HG03342 (cell line): ENCODE measurements around the gene CDHR1.

ENCODE experiments used
- ATAC-seq: cut with Tn5 transposase; IDR thresholded peaks from one replicate; pipeline ENCODE4 v1.9.1; 2021; ENCODE audit warnings: mild to moderate bottlenecking, moderate library complexity; ENCODE audit not compliant: unreplicated experiment

CDHR1 gene

DNA sequence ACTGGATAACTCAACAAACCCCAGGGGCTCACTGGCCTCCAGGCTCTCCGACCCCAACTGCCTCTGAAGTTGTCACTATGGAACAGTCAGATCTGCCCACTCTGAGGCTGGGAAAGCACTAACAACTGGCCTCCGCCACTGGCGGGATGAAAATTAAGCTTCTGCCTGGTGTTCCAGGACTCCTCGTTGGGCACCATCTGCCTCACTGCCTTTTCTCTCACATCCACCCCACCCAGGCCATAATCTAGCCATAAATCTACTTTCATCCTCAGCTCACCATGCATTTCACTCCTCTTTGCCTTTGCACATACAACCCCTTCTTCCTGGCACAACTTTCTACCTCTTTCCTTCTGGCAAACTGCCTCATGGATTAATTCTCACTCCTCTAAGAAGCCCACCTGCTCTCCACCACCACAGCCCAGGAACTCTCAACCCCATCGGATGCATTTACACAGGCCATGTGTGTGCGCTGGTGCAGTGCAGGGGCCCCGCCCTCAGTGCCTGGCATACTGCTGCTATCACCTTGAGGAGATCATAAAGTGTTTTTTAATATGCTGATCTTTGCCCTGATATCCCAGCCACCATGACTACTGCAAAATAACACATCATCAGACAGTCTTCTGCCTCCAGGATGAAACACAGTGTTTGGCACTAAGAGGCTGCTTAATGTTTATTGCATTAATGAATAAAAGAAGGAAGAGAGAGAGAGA is 4.0 kb downstream of the CDHR1 start:
- no peak for ATAC-seq

- no peak for ATAC-seq
Measured at GRCh38 chr10:84200537-84201243, 6.4 kb downstream of the CDHR1 start.

DNA sequence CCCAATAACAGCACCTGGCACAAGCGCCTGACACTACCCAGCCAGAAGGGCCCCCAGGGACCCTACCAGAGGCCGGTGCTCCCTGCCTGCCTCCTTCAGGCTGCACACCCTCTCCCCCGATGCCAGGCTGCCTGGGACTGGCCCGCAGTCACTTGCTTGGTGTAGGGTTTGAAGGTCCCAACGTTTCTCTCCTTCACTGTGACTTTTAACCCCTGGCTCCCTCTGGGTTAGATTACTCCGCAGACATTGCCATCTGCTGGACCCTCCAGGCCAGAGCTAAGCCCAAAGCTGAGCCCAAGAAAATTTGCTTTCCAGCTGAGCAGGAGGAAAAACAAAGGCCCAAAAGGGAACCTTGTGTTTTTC is 6.9 kb downstream of the CDHR1 start:
- no peak for ATAC-seq

- ATAC-seq, result no peak
Measured at GRCh38 chr10:84201682-84202081, 7.3 kb downstream of the CDHR1 start.

DNA sequence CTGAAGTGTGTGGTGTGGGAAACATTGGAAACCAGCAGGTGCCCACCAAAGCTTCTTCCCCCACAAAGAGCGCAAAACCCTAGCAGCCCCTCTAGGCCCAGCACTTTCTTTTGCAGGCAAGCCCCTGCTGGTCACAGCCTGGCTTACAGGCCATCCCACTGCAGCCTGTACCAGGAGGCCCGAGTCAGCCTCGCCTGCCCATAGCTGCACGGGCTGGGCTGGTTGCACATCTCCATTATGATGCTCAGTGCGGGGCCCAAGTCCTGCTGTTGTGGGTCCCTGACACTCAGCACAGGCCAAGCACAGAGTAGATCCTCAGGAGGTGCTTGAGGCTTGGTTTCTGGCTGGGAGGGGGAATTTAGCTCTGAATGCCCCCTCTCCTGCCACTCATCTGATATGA is 8.0 kb downstream of the CDHR1 start:
- no peak for ATAC-seq

GRCh38 chr10:84204122-84204521 is 9.8 kb downstream of the CDHR1 start:
- peak; percentile 62 for ATAC-seq

- ATAC-seq, result no peak
Measured at GRCh38 chr10:84204610-84205009, 10.3 kb downstream of the CDHR1 start.

- ATAC-seq, result peak; percentile 74
Measured at GRCh38 chr10:84205049-84205852, 10.9 kb downstream of the CDHR1 start.

DNA sequence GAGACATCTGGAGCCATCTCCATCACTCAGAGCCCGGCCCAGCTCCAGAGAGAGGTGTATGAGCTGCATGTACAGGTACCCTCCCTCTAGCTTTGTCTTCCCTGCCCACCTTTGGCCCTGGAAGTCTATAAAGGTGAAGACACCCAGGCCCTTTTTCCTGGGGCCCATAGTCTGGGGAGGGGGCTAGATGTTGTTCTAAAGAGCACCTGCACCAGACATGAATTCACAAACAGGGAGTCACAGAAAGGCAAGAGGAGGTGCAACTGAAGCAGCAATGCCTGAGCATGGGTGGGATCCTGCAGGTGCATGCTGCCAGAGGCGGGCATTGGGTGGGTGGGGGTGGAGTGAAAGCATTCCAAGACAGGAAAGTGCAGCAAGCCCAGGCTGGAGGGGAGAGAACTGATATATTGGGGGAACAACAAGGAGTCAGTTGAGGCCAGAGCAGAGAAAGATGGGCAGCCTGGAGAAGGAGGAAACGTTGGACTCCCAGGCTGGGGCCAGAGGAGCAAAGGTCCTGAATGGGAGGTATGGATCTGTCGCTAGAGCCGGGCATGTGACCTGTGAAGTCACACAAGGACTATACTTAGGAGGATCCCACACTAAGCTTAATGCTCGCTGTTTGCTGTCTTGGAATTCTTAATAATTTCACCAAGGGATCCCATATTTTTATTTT is 11.7 kb downstream of the CDHR1 start:
- ATAC-seq, result no peak

DNA sequence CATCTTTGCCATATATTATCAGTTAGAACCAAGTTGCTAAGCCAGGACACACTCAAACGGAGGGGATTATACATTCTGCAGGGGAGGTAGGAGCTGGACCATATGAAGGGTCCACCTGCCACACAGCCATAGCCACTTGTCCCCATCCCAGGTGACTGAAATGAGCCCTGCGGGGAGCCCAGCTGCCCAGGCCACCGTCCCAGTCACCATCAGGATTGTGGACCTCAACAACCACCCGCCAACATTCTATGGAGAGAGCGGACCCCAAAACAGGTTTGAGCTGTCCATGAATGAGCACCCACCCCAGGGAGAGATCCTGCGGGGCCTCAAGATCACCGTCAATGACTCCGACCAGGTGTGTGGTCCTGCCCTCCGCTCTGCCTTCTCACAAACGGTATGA is 13.7 kb downstream of the CDHR1 start:
- ATAC-seq, result no peak

DNA sequence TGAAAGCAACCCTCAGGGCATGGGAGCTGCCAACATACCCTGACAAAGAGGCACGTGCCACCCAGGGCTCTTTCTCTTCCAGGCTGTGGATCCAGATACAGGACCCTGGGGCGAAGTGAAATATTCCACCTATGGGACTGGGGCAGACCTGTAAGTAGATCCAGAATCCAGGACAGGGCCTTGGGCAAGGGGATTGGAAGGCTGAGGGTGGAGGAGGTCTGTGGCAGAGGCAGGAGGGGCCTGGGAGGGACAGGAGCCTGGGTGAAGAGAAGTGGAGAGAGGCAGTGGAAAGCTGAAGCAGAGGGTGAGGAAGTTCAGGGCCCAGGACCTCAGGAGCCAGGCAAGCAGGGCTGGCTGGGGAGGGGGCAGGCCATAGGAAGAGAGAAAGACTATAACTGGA is 17.2 kb downstream of the CDHR1 start:
- ATAC-seq, result no peak

GRCh38 chr10:84212014-84212413 is 17.7 kb downstream of the CDHR1 start:
- ATAC-seq, result no peak

GRCh38 chr10:84213076-84213475 is 18.7 kb downstream of the CDHR1 start:
- ATAC-seq, result no peak

GRCh38 chr10:84214046-84214572 is 19.8 kb downstream of the CDHR1 start:
- ATAC-seq, result no peak

DNA sequence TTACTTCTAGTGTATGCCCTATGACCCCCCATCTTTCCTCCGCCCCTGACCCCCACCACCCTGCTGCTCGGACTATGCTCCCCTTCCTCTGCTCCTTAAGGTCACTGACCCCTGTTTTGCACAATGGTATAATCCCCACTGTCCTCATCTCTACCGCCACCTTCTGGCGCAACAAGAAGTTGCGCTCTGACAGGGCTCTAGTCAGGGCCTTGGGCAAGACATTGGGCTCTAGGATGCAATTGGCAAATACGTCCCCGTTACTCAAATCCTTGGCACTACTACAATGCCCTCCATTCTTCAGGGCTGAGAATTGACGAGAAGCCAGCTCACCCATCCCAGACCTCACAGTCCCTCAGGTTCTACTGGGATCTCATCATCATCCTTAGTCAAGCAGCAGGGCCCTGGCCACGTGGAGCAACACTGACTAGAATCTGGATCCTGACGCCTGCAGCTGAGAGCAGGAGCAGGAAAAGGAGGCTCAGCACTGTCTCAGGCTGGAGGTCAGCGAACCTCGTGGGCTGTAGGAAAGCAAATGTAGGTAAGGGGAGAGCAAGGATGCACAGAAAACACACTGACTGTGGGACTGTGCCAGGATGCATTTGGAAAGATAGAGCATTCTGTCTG is 20.4 kb downstream of the CDHR1 start:
- ATAC-seq, result peak; percentile 88

DNA sequence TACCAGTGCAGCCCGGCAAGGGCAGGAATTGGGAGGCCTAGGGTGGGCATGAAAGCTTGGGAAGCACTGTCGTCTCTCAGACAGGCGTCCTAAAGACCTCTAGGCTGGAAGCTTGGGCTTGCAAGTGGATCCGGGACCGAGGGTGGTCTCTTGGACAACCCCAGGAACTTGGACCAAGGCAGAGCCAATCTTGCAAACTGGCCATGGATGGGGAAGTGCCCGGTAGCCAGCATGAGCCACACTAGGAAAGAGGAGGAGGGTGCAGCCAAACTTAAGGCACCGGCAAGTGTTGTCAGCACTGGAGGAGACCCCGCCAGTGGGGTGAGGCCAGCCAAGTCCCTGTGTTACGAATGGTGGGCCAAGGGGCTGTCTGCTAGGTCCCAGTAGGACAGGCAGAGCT is 22.5 kb downstream of the CDHR1 start:
- no peak for ATAC-seq

- ATAC-seq, result no peak
Measured at GRCh38 chr10:84217746-84218145, 23.4 kb downstream of the CDHR1 start.

DNA sequence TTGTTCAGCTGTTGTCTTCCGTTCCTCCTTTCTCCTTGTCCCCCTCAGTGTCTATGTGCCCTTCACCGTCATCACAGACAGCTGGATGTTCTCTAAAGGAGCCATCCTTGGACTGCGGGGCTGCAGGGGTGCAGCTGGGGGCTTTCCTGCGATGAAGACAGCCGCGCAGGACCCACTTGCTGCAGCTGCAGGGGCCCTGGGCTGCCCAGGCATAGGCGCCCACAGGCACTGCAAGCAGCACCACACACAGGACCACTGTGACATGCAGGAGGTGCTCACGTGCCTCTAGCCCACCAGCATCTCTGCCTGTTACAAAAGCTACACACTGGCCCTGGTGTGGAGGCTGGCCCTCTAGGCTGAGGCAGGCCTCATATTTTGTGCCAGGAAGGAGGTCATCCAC is 27.6 kb downstream of the CDHR1 start:
- ATAC-seq, result no peak

GRCh38 chr10:84224411-84225028 is 30.2 kb downstream of the CDHR1 start:
- ATAC-seq, result no peak
